Measurements from ENCODE around the gene OR10G8.

Gene OR10G8

DNA sequence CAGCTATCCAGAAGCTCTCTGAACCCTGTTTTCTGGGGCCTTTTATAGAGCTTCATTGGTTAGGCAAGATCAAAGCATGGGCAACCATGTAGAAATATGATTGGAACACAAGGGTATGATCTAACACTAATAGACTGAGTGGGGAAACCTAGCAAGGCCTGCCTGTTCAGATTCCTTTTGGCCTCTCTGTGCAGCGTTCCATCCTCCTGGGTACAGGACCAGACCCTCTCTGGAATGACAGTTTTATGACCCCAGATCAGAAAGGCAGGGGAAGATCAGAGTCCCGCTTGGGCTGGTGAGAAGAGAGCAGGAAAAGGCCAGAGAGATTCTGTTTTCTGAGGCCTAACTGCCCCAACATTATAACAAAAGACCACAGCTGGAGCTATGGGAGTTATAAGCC is 52.0 kb downstream of the OR10G8 start:
- DNase-seq = no peak

DNA sequence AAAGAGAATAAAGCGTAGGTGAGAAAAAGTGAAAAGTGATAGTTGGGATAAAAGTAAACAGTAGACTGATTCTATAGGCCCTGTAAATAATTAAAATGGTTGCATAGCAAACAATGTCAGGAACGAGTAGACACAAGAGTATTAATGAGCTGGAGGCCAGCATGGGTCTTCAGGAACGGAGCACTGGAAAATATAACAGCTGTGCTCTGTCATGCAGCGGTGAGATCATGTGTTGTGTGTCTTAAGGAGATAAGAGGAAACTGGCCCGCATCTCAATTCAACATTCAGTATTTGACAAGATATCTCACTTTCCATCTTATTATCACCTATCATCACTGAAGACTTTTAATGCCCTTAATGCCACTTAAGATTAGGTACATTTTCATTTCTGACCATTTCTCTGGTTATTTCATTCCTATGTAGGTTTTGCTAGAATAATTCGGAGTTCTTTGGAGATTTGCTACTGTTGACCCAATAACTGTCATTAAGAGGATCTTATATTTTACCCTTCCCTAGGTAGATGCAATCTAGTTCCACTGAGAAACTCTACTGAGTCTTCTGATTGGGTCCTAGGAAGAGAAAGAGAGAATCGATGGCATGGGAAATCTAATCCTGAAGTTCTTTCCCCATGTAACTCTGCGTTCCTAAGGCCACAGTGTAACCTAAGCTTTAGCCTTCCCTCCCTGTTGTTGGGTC is 53.2 kb downstream of the OR10G8 start:
- DNase-seq = no peak

All from right forelimb (tissue), 1 donor.